CD4-positive, alpha-beta T cell treated with Interleukin-10 for 1 hour (primary cell): ENCODE measurements around the gene CDH22.

Experiments
- DNase-seq: peaks from one replicate; pipeline ENCODE4 v3.0.0-alpha.2; 2020

The CDH22 gene

GRCh38 chr20:46343348-46343974 is 35.2 kb upstream of the CDH22 start:
- no peak for DNase-seq

GRCh38 chr20:46342451-46343347 is 34.4 kb upstream of the CDH22 start:
- no peak for DNase-seq

GRCh38 chr20:46342010-46342378 is 33.7 kb upstream of the CDH22 start:
- DNase-seq = no peak

- no peak for DNase-seq
These were observed 33.0 kb upstream of the CDH22 start for GRCh38 chr20:46341074-46342009.

- no peak for DNase-seq
These were observed 30.7 kb upstream of the CDH22 start for GRCh38 chr20:46339037-46339436.

GRCh38 chr20:46336735-46337134 is 28.4 kb upstream of the CDH22 start:
- DNase-seq = no peak

- no peak for DNase-seq
These were observed 26.1 kb upstream of the CDH22 start for GRCh38 chr20:46334303-46334904.

- no peak for DNase-seq
These were observed 25.1 kb upstream of the CDH22 start for GRCh38 chr20:46333161-46333991.

- DNase-seq = no peak
These were observed 24.3 kb upstream of the CDH22 start for GRCh38 chr20:46332373-46333160.

- no peak for DNase-seq
These were observed 23.5 kb upstream of the CDH22 start for GRCh38 chr20:46331611-46332361.

GRCh38 chr20:46330831-46331371 is 22.6 kb upstream of the CDH22 start:
- no peak for DNase-seq

GRCh38 chr20:46330072-46330763 is 21.9 kb upstream of the CDH22 start:
- DNase-seq = no peak

- DNase-seq = no peak
These were observed 20.0 kb upstream of the CDH22 start for GRCh38 chr20:46328200-46328882.

GRCh38 chr20:46327557-46327956 is 19.3 kb upstream of the CDH22 start:
- DNase-seq = no peak

GRCh38 chr20:46325789-46326188 is 17.5 kb upstream of the CDH22 start:
- no peak for DNase-seq

- peak; percentile 19 for DNase-seq
These were observed 16.8 kb upstream of the CDH22 start for GRCh38 chr20:46324960-46325703.

GRCh38 chr20:46324379-46324778 is 16.1 kb upstream of the CDH22 start:
- no peak for DNase-seq

GRCh38 chr20:46323557-46323956 is 15.3 kb upstream of the CDH22 start:
- no peak for DNase-seq
